ENCODE data around the gene SNX6. TPM values are rescaled to one million over a fixed set of nuclear protein-coding genes. Genes with fewer than 3 reads are reported as not detected.

The SNX6 gene
- total and polyA plus RNA-seq, 9 of the 15 experiments (the other 6 are each of a cell fraction or from before 2014, with no cell fraction given), result 34.6 to 111 (median 57.5) TPM

DNA sequence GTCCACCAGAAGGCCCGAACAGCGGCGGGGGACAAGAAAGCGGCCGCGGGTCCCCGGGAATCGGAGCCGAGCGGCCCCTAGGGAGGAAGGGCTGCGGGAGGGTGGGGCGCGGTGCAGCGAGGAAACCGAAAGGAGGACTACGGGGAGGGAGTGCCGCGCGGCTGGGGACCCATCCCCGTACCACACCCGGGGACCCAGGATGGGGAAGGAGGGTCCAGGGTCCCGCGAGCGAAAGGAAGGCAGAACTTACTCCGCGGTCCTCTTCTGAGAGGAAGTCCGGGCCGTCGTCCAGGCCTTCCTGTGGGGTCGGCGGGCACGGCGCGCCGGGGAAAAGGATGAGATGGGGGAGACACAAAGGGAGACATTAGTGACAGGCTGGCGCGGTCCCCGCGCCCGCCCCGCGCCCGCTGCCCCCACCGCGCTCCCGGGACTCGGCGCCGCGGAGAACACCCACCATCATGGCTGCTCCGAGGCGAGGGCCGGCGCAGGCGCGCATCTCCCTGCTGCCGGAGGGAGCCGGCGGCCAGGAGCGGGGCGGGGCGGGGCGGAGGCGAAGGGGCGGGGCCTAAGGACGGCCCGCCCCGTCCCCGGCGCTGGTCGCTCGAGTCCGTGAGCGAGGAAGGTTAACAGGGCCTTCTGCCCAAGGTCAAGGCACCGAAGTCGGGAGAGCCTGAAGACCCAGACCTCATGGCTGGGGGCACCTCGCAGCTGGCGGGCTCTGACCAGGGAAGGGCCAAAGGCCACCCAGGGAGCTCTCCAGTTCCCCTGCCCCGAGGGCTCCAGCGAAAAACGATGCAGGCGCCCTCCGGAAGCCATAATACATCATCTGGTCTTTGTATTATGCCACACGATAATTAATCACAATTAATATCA lies at the start of gene SNX6 (continued):
- TF ChIP-seq GTF3C2 (IDR thresholded peaks at IDR 0.05; ENCODE audit: borderline replicate concordance, extremely low read depth, insufficient read length) (no peak), NR2C1 (IDR thresholded peaks at IDR 0.05) (no peak), NR2C1 (tag; IDR thresholded peaks at IDR 0.05) (no peak), SETDB1 (IDR thresholded peaks at IDR 0.05; ENCODE audit: low read length) (no peak), SP2 (IDR thresholded peaks at IDR 0.05; ENCODE audit: extremely low read depth, low read depth, low read length, poor library complexity, severe bottlenecking) (no peak), SPI1 (IDR thresholded peaks at IDR 0.05; ENCODE audit: borderline replicate concordance, low read depth, low read length) (peak; percentile 32; the same call in 1 of the 2 replicates), NFRKB (IDR thresholded peaks at IDR 0.05; ENCODE audit: low read depth) (no peak), MCM5 (IDR thresholded peaks at IDR 0.05; ENCODE audit: low read depth) (no peak), ZNF449 (CRISPR knock-in tag; IDR thresholded peaks at IDR 0.05) (no peak), HMG20B (CRISPR knock-in tag; IDR thresholded peaks at IDR 0.05) (no peak), MAFF (IDR thresholded peaks at IDR 0.05; ENCODE audit: low read length) (no peak), MAFG (tag; conservative IDR thresholded peaks at IDR 0.05) (no peak), ZNF695 (CRISPR knock-in tag; IDR thresholded peaks at IDR 0.05) (no peak), RAD51 (IDR thresholded peaks at IDR 0.05; ENCODE audit: borderline replicate concordance, low read depth) (no peak), IRF1 (CRISPR knock-in tag; IDR thresholded peaks at IDR 0.05; ENCODE audit: borderline replicate concordance) (no peak), THRAP3 (IDR thresholded peaks at IDR 0.05; ENCODE audit: borderline replicate concordance) (no peak), ZNF263 (CRISPR knock-in tag; IDR thresholded peaks at IDR 0.05; ENCODE audit: borderline replicate concordance) (0 out of 2 replicates have a peak, but pooled peaks have one; percentile 14), ZNF354B (CRISPR knock-in tag; IDR thresholded peaks at IDR 0.05) (no peak), PRPF4 (IDR thresholded peaks at IDR 0.05; ENCODE audit: insufficient read depth, low read depth, low read length, poor library complexity, severe bottlenecking) (no peak), PYGO2 (tag; IDR thresholded peaks at IDR 0.05) (no peak)
- TF ChIP-seq, protein P1, sequence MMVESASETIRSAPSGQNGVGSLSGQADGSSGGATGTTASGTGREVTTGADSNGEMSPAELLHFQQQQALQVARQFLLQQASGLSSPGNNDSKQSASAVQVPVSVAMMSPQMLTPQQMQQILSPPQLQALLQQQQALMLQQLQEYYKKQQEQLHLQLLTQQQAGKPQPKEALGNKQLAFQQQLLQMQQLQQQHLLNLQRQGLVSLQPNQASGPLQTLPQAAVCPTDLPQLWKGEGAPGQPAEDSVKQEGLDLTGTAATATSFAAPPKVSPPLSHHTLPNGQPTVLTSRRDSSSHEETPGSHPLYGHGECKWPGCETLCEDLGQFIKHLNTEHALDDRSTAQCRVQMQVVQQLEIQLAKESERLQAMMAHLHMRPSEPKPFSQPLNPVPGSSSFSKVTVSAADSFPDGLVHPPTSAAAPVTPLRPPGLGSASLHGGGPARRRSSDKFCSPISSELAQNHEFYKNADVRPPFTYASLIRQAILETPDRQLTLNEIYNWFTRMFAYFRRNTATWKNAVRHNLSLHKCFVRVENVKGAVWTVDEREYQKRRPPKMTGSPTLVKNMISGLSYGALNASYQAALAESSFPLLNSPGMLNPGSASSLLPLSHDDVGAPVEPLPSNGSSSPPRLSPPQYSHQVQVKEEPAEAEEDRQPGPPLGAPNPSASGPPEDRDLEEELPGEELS (CRISPR knock-in tag; IDR thresholded peaks at IDR 0.05; ENCODE audit: borderline replicate concordance), result no peak

Measured in K562 (cell line).